Measurements from ENCODE around the gene SP7. TPM values are rescaled to one million over a fixed set of nuclear protein-coding genes. Genes with fewer than 3 reads are reported as not detected.
"Not testable (repeated sequence)": the region's sequence is repeated elsewhere in the genome, so short reads cannot be mapped to it uniquely, and the experiment has no call there.

SP7 gene
- total and polyA plus RNA-seq, 2 experiments from 2014 or later: 0.17 TPM; not detected in 1

DNA sequence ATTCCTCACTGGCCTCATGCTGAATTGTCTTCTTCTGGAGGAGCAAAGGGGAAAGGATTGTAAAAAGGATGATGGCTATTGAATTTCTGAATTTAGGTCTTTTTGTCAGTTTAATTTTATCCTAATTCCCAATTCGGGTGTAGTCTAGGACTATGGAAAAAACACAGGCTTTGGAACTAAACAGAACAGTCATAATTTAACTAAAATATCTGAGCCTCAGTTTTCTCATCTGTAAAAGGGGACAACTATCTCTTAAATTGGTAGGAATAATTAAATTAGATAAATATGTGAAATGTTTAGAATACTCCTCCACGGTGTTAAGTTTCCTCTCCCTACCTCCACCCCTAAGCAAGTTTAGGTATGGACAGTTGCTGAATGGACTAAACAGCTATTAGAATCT, 40.6 kb upstream of the SP7 start:
- TF ChIP-seq, protein P1, sequence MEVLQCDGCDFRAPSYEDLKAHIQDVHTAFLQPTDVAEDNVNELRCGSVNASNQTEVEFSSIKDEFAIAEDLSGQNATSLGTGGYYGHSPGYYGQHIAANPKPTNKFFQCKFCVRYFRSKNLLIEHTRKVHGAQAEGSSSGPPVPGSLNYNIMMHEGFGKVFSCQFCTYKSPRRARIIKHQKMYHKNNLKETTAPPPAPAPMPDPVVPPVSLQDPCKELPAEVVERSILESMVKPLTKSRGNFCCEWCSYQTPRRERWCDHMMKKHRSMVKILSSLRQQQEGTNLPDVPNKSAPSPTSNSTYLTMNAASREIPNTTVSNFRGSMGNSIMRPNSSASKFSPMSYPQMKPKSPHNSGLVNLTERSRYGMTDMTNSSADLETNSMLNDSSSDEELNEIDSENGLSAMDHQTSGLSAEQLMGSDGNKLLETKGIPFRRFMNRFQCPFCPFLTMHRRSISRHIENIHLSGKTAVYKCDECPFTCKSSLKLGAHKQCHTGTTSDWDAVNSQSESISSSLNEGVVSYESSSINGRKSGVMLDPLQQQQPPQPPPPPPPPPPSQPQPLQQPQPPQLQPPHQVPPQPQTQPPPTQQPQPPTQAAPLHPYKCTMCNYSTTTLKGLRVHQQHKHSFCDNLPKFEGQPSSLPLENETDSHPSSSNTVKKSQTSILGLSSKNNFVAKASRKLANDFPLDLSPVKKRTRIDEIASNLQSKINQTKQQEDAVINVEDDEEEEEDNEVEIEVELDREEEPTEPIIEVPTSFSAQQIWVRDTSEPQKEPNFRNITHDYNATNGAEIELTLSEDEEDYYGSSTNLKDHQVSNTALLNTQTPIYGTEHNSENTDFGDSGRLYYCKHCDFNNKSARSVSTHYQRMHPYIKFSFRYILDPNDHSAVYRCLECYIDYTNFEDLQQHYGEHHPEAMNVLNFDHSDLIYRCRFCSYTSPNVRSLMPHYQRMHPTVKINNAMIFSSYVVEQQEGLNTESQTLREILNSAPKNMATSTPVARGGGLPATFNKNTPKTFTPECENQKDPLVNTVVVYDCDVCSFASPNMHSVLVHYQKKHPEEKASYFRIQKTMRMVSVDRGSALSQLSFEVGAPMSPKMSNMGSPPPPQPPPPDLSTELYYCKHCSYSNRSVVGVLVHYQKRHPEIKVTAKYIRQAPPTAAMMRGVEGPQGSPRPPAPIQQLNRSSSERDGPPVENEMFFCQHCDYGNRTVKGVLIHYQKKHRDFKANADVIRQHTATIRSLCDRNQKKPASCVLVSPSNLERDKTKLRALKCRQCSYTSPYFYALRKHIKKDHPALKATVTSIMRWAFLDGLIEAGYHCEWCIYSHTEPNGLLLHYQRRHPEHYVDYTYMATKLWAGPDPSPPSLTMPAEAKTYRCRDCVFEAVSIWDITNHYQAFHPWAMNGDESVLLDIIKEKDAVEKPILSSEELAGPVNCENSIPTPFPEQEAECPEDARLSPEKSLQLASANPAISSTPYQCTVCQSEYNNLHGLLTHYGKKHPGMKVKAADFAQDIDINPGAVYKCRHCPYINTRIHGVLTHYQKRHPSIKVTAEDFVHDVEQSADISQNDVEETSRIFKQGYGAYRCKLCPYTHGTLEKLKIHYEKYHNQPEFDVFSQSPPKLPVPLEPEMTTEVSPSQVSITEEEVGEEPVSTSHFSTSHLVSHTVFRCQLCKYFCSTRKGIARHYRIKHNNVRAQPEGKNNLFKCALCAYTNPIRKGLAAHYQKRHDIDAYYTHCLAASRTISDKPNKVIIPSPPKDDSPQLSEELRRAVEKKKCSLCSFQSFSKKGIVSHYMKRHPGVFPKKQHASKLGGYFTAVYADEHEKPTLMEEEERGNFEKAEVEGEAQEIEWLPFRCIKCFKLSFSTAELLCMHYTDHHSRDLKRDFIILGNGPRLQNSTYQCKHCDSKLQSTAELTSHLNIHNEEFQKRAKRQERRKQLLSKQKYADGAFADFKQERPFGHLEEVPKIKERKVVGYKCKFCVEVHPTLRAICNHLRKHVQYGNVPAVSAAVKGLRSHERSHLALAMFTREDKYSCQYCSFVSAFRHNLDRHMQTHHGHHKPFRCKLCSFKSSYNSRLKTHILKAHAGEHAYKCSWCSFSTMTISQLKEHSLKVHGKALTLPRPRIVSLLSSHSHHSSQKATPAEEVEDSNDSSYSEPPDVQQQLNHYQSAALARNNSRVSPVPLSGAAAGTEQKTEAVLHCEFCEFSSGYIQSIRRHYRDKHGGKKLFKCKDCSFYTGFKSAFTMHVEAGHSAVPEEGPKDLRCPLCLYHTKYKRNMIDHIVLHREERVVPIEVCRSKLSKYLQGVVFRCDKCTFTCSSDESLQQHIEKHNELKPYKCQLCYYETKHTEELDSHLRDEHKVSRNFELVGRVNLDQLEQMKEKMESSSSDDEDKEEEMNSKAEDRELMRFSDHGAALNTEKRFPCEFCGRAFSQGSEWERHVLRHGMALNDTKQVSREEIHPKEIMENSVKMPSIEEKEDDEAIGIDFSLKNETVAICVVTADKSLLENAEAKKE (CRISPR knock-in tag; IDR thresholded peaks at IDR 0.05): no peak
- TF ChIP-seq ZNF331 (CRISPR knock-in tag; IDR thresholded peaks at IDR 0.05; ENCODE audit: low read depth): no peak
- no peak for TF ChIP-seq EZH2phosphoT487 (IDR thresholded peaks at IDR 0.05; ENCODE audit: unreplicated experiment)
- TF ChIP-seq, protein P2, sequence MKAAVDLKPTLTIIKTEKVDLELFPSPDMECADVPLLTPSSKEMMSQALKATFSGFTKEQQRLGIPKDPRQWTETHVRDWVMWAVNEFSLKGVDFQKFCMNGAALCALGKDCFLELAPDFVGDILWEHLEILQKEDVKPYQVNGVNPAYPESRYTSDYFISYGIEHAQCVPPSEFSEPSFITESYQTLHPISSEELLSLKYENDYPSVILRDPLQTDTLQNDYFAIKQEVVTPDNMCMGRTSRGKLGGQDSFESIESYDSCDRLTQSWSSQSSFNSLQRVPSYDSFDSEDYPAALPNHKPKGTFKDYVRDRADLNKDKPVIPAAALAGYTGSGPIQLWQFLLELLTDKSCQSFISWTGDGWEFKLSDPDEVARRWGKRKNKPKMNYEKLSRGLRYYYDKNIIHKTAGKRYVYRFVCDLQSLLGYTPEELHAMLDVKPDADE (IDR thresholded peaks at IDR 0.05): no peak
- TF ChIP-seq NANOG (IDR thresholded peaks at IDR 0.05; ENCODE audit: borderline replicate concordance): no peak
- TF ChIP-seq STAT1 (IDR thresholded peaks at IDR 0.05; ENCODE audit: unreplicated experiment): no peak
- no peak for TF ChIP-seq EZH2 (IDR thresholded peaks at IDR 0.05; ENCODE audit: low read depth, unreplicated experiment)
- no peak for TF ChIP-seq CREB1 (CRISPR knock-in tag; IDR thresholded peaks at IDR 0.05; ENCODE audit: low read depth)
- TF ChIP-seq, protein P3, sequence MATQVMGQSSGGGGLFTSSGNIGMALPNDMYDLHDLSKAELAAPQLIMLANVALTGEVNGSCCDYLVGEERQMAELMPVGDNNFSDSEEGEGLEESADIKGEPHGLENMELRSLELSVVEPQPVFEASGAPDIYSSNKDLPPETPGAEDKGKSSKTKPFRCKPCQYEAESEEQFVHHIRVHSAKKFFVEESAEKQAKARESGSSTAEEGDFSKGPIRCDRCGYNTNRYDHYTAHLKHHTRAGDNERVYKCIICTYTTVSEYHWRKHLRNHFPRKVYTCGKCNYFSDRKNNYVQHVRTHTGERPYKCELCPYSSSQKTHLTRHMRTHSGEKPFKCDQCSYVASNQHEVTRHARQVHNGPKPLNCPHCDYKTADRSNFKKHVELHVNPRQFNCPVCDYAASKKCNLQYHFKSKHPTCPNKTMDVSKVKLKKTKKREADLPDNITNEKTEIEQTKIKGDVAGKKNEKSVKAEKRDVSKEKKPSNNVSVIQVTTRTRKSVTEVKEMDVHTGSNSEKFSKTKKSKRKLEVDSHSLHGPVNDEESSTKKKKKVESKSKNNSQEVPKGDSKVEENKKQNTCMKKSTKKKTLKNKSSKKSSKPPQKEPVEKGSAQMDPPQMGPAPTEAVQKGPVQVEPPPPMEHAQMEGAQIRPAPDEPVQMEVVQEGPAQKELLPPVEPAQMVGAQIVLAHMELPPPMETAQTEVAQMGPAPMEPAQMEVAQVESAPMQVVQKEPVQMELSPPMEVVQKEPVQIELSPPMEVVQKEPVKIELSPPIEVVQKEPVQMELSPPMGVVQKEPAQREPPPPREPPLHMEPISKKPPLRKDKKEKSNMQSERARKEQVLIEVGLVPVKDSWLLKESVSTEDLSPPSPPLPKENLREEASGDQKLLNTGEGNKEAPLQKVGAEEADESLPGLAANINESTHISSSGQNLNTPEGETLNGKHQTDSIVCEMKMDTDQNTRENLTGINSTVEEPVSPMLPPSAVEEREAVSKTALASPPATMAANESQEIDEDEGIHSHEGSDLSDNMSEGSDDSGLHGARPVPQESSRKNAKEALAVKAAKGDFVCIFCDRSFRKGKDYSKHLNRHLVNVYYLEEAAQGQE (IDR thresholded peaks at IDR 0.05; ENCODE audit: unreplicated experiment): no peak
- no peaks in the 10 kb centered on the region for H3K9me2 ChIP-seq (ENCODE audit: insufficient read depth)
- peaks cover 7% of the 10 kb centered on the region for H3K79me2 ChIP-seq (replicated peaks; ENCODE audit: insufficient read depth)
- H3F3A ChIP-seq (replicated peaks; ENCODE audit: low read depth): peaks cover 13% of the 10 kb centered on the region
- H4K20me1 ChIP-seq (replicated peaks; ENCODE audit: insufficient read depth): no peaks in the 10 kb centered on the region
- peaks cover 19% of the 10 kb centered on the region for H3K4me1 ChIP-seq (ENCODE audit: insufficient read depth)
- Mint-ChIP-seq H3K4me3 (no peak overlapping the region; the same call in 2 of the 3 replicates), H3K4me1 (peaks cover 17% of the 10 kb centered on the region), H3K27ac (0 out of 2 replicates have a peak overlapping the region, but pooled peaks have one; percentile 37), H3K27me3 (ENCODE audit: insufficient read depth, low read depth, poor library complexity) (peaks cover 4% of the 10 kb centered on the region), H3K9me3 (no peaks in the 10 kb centered on the region; the same call in 2 of the 3 replicates), H3K36me3 (ENCODE audit: low read depth) (peaks cover 12% of the 10 kb centered on the region; the same call in 2 of the 3 replicates)
- no peak overlapping the region for H3K27ac ChIP-seq (ENCODE audit: low read depth)
- H3K36me3 ChIP-seq (ENCODE audit: insufficient read depth): 0 out of 2 replicates have a peak, but pooled peaks cover 3% of the 10 kb centered on the region
- ATAC-seq (no peak), DNase-seq (ENCODE audit: low spot score) (no peak)
- no peak overlapping the region for H3K4me2 ChIP-seq
- H3K27me3 ChIP-seq (ENCODE audit: insufficient read depth): no peaks in the 10 kb centered on the region
- H3K4me3 ChIP-seq: no peak overlapping the region
- no peak overlapping the region for H2AFZ ChIP-seq

DNA sequence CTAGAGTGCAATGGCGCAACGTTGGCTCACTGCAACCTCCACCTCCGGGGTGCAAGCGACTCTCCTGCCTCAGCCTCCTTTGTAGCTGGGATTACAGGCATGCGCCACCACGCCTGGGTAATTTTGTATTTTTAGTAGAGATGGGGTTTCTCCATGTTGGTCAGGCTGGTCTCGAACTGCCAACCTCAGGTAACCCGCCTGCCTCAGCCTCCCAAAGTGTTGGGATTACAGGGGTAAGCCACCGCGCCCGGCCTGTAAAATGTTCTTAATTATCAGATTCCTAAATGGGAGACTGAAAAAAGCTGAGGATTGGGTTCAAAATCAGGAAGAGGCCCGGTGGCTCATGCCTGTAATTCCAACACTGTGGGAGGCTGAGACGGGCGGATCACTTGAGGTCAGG, 38.1 kb upstream of the SP7 start:
- not testable (repeated sequence) for H3K4me3 ChIP-seq; H3K27me3 Mint-ChIP-seq (ENCODE audit: insufficient read depth, low read depth, poor library complexity); H3K79me2 ChIP-seq (replicated peaks; ENCODE audit: insufficient read depth); DNase-seq (ENCODE audit: low spot score); H3K36me3 ChIP-seq (ENCODE audit: insufficient read depth); ATAC-seq; H3K4me3 Mint-ChIP-seq; H3K27ac ChIP-seq (ENCODE audit: low read depth); H3K36me3 Mint-ChIP-seq (ENCODE audit: low read depth); H3K27ac Mint-ChIP-seq; H3K4me2 ChIP-seq; H3K27me3 ChIP-seq (ENCODE audit: insufficient read depth); H3K9me2 ChIP-seq (ENCODE audit: insufficient read depth); H3K9me3 Mint-ChIP-seq; H4K20me1 ChIP-seq (replicated peaks; ENCODE audit: insufficient read depth)
- peaks cover 23% of the 10 kb centered on the region for H3K4me1 ChIP-seq (ENCODE audit: insufficient read depth)
- H3K4me1 Mint-ChIP-seq: peaks cover 18% of the 10 kb centered on the region
- peak overlapping the region; percentile 80; the same call in 1 of the 2 replicates for H2AFZ ChIP-seq
- H3F3A ChIP-seq (replicated peaks; ENCODE audit: low read depth): peaks cover 17% of the 10 kb centered on the region
